PC-3 (cell line): ENCODE data around the gene ROGDI. TPM values are rescaled to one million over a fixed set of nuclear protein-coding genes. Genes with fewer than 3 reads are reported as not detected.

Source experiments
- ATAC-seq: fragments of 200-7000 bp; cut with Tn5 transposase; 2 replicates; pipeline ENCODE4 v1.9.1; 2020; ENCODE audit warnings: mild to moderate bottlenecking, moderate library complexity
- BruUV-seq: library from RNA; stranded (reverse); fragments of 400-500 nt; replicated peaks from 2 replicates; lab custom pipeline; 2021; lab: Mats Ljungman, UMichigan
- CTCF ChIA-PET: fragments of 300-600 bp; sonication (Branson Sonifier 250); formaldehyde crosslinking; loops from one replicate; lab custom pipeline; 2022; ENCODE audit warnings: antibody characterized with exemption; lab: Charles Lee
- POLR2A ChIA-PET: fragments of 300-600 bp; sonication (Branson Sonifier 250); formaldehyde crosslinking; loops from one replicate; lab custom pipeline; 2022; ENCODE audit warnings: antibody characterized with exemption; ENCODE audit not compliant: unreplicated experiment; lab: Charles Lee
- DNase-seq: peaks from one replicate; pipeline ENCODE4 v3.0.0-alpha.2; 2015
- H2AFZ ChIP-seq: fragments of 300-600 bp; sonication (generic); 2 replicates; pipeline ENCODE4 v1.6.0; 2016; ENCODE audit warnings: antibody characterized with exemption, low read length
- H3F3A ChIP-seq: fragments of 300-600 bp; sonication (generic); one replicate; pipeline ENCODE4 v1.6.0; 2017; ENCODE audit warnings: antibody characterized with exemption, low read length, control low read depth, mild to moderate bottlenecking; ENCODE audit not compliant: unreplicated experiment
- H3K27ac ChIP-seq: fragments of 300-600 bp; sonication (generic); 2 replicates; pipeline ENCODE4 v1.5.1; 2016; ENCODE audit warnings: mild to moderate bottlenecking, low read length
- H3K27me3 ChIP-seq: fragments of 300-600 bp; sonication (generic); 2 replicates; pipeline ENCODE4 v1.6.1; 2016; ENCODE audit warnings: low read length, mixed read lengths
- H3K36me3 ChIP-seq: fragments of 300-600 bp; sonication (generic); 2 replicates; pipeline ENCODE4 v1.6.1; 2016; ENCODE audit warnings: low read depth, mixed run types, low read length, mixed read lengths
- H3K4me1 ChIP-seq: fragments of 300-600 bp; sonication (generic); 2 replicates; pipeline ENCODE4 v1.5.1; 2016; ENCODE audit warnings: low read length; ENCODE audit not compliant: insufficient read depth
- H3K4me2 ChIP-seq: fragments of 300-600 bp; sonication (generic); 2 replicates; pipeline ENCODE4 v1.6.0; 2016; ENCODE audit warnings: low read length
- H3K4me3 ChIP-seq: fragments of 300-600 bp; sonication (generic); 2 replicates; pipeline ENCODE4 v1.5.1; 2016; ENCODE audit warnings: mild to moderate bottlenecking, low read length, mixed read lengths
- H3K79me2 ChIP-seq: fragments of 300-600 bp; sonication (generic); 2 replicates; pipeline ENCODE4 v1.6.1; 2017; ENCODE audit warnings: low read length, mixed read lengths
- H3K9ac ChIP-seq: fragments of 300-600 bp; sonication (generic); 2 replicates; pipeline ENCODE4 v1.6.0; 2016; ENCODE audit warnings: mild to moderate bottlenecking, low read length
- H3K9me2 ChIP-seq: fragments of 300-600 bp; sonication (generic); replicated peaks from 2 replicates; pipeline ENCODE4 v1.6.1; 2016; ENCODE audit warnings: mixed run types, low read length, mixed read lengths
- H3K9me3 ChIP-seq: fragments of 300-600 bp; sonication (generic); 2 replicates; pipeline ENCODE4 v1.6.1; 2016; ENCODE audit warnings: low read length, mixed read lengths
- H4K20me1 ChIP-seq: fragments of 300-600 bp; sonication (generic); 2 replicates; pipeline ENCODE4 v1.6.1; 2016; ENCODE audit warnings: low read length, mixed read lengths
- CTCF ChIP-seq: fragments of 300-600 bp; sonication (generic); conservative IDR thresholded peaks from 2 replicates; pipeline ENCODE4 v1.5.1; 2017; ENCODE audit warnings: antibody characterized with exemption, low read depth, mild to moderate bottlenecking, low read length
- EZH2 ChIP-seq: fragments of 300-600 bp; sonication (generic); IDR thresholded peaks from one replicate; pipeline ENCODE4 v1.6.1; 2017; ENCODE audit warnings: antibody characterized with exemption, mild to moderate bottlenecking, low read length; ENCODE audit not compliant: unreplicated experiment
- EZH2phosphoT487 ChIP-seq: fragments of 300-600 bp; sonication (generic); IDR thresholded peaks from 2 replicates; pipeline ENCODE4 v1.6.1; 2018; ENCODE audit warnings: mild to moderate bottlenecking, antibody characterized with exemption, low read length, borderline replicate concordance
- intact Hi-C: fragments of 100-400 bp; cut with micrococcal nuclease; formaldehyde crosslinking; loops from 2 replicates; pipeline ENCODE4 v1.9.0; 2023
- total RNA-seq: library from RNA; depleted of rRNA; stranded (reverse); fragments of >200 nt; gene quantifications from 2 replicates; pipeline ENCODE4 v1.2.3, GENCODE V29; 2014

Gene ROGDI
- total RNA-seq, 1 experiment from 2014 or later, result 23.3 TPM

DNA sequence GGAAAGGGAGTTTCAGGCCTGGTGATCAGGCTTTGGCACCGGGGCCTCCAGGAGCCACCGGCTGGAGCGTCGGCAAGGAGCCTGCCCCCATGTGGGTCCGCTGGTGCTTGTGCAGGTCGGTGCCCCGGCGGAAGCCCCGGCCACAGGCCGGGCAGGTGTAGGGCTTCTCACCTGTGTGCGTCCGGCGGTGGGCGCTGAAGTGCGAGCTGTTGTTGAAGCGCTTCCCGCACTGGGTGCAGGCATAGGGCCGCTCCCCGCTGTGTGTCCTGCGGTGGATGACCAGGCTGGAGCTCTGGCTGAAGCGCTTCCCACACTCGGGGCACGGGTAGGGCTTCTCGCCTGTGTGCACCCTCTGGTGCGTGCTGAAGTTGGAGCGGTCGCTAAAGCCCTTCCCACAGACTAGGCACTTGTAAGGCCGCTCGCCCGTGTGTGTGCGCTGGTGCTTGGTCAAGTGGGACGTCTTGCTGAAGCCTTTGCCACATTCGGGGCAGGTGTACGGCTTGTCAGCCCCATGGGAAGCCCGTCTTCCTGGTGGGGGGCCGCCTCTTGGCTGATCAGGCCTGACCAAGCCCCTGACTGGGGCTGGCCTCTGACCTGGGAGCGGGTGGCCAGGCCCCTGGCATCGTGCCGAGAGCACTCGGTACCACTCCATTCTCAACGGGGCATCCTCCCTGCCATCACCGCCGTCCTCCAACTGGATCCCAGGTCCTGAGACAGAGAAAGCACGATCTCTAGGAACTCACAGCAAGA is 49.9 kb downstream of the ROGDI start:
- Histone ChIP-seq H4K20me1 (no peaks in the 10 kb centered on the region), H3K27me3 (no peaks in the 10 kb centered on the region), H3K36me3 (peaks cover 7% of the 10 kb centered on the region), H2AFZ (no peak overlapping the region), H3K4me1 (no peaks in the 10 kb centered on the region), H3K4me2 (no peak overlapping the region), H3K4me3 (no peak overlapping the region), H3F3A (no peaks in the 10 kb centered on the region), H3K9me2 (no peaks in the 10 kb centered on the region), H3K27ac (no peak overlapping the region), H3K9ac (no peak overlapping the region), H3K79me2 (no peaks in the 10 kb centered on the region), H3K9me3 (no peaks in the 10 kb centered on the region)
- TF ChIP-seq CTCF, result no peak
- TF ChIP-seq EZH2phosphoT487, result no peak
- no peak for TF ChIP-seq EZH2
- ChIA-PET CTCF (no interaction called here), POLR2A (no interaction called here)
- BruUV-seq, result no TSS peak
- DNase-seq (no peak), ATAC-seq (no peak)
- intact Hi-C loops, result no loop called here

DNA sequence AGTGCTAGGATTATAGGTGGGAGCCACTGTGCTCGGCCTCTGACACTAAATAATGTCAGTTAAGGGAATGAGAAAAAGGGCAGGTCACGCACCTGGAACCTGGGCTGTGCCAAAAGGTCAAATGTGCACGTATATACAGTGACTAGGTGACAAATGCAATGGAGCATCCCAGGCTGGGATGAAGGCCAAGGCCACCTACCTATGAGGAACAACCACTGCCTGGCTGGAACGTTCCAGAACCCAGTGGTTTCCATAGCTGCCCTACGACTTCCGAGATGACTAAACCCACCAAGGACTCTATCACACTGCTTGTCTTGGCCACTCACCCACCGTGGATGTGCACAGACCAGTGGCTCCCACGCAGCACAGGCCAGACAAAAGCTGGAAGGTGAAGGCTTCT is 51.5 kb downstream of the ROGDI start:
- intact Hi-C loops, result no loop called here
- no peak overlapping the region for H3K27ac ChIP-seq
- no peaks in the 10 kb centered on the region for H4K20me1 ChIP-seq
- DNase-seq (no peak), ATAC-seq (no peak)
- H3K79me2 ChIP-seq, result no peaks in the 10 kb centered on the region
- ChIA-PET POLR2A (no interaction called here), CTCF (no interaction called here)
- no peak overlapping the region for H3K9ac ChIP-seq
- H3K4me2 ChIP-seq, result no peak overlapping the region
- H2AFZ ChIP-seq, result no peak overlapping the region
- BruUV-seq, result no TSS peak
- no peaks in the 10 kb centered on the region for H3K9me2 ChIP-seq
- no peaks in the 10 kb centered on the region for H3K27me3 ChIP-seq
- TF ChIP-seq EZH2, result no peak
- no peak for TF ChIP-seq EZH2phosphoT487
- TF ChIP-seq CTCF, result no peak
- no peaks in the 10 kb centered on the region for H3K9me3 ChIP-seq
- no peak overlapping the region for H3K4me3 ChIP-seq
- H3K36me3 ChIP-seq, result peaks cover 6% of the 10 kb centered on the region
- H3F3A ChIP-seq, result no peaks in the 10 kb centered on the region
- no peaks in the 10 kb centered on the region for H3K4me1 ChIP-seq

DNA sequence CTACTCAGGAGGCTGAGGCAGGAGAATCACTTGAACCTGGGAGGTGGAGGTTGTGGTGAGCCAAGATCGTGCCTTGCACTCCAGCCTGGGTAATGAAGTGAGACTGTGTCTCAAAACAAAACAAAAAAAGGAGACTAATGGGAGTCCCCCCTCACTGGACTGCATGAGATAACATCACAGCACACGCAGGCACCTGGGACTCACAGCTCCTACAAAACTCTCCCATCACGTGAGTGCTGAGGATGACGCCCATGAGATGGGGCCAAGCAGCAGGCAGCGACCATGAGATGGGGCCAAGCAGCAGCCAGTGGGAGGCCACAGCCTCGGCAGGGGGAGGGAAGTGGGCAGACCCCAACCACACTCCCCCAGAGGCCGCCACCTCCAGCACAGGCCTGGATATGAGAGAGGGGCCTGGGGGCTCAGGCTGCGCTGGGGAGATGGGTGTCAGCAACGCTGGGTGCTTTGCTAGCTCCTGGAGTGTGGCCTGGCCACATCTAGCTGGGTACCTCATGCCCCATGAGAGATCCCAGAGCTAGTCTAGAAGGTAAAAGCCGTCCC is 52.7 kb downstream of the ROGDI start:
- DNase-seq, result no peak
- Histone ChIP-seq H4K20me1 (no peaks in the 10 kb centered on the region), H3K9me3 (no peaks in the 10 kb centered on the region), H2AFZ (no peak overlapping the region), H3K4me3 (no peak overlapping the region), H3K27ac (no peak overlapping the region), H3K9me2 (no peaks in the 10 kb centered on the region), H3K79me2 (no peaks in the 10 kb centered on the region), H3K4me1 (no peaks in the 10 kb centered on the region), H3K9ac (no peak overlapping the region), H3K36me3 (no peaks in the 10 kb centered on the region), H3K27me3 (no peaks in the 10 kb centered on the region), H3F3A (no peaks in the 10 kb centered on the region), H3K4me2 (no peak overlapping the region)
- POLR2A ChIA-PET, result no interaction called here
- BruUV-seq, result no TSS peak
- no peak for ATAC-seq
- CTCF ChIA-PET, result no interaction called here
- intact Hi-C loops, result no loop called here
- TF ChIP-seq EZH2phosphoT487 (no peak), EZH2 (no peak), CTCF (no peak)
